ENCODE measurements around the gene TYW1B.
"Not testable (repeated sequence)": the region's sequence is repeated elsewhere in the genome, so short reads cannot be mapped to it uniquely, and the experiment has no call there.

TYW1B gene

DNA sequence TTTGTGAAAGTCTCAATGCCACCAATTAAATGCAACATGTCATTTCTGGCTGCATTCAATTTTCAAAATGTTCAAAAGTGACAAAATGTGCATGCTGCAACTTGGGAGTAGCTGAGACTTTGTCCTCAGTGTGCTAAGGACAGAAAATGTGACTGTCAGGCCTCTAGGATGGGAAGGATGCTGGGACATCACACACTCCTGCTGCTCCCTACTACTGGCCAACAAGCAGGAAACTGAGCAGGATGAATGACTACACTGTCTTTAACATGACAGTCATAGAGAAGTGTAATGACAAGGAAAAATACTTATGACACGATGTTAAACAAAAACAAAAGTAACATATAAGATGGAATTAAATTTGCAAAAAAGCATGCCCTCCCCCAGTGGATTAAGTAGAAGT, 138.7 kb downstream of the TYW1B start:
- not testable (repeated sequence) for H3K27ac ChIP-seq; H2AFZ ChIP-seq (ENCODE audit: low read depth); H3K79me2 ChIP-seq (ENCODE audit: insufficient read depth, low read depth); H3K4me1 ChIP-seq (ENCODE audit: low read depth, poor library complexity, severe bottlenecking); H3K9ac ChIP-seq; H3K4me3 ChIP-seq (IDR thresholded peaks at IDR 0.05; ENCODE audit: insufficient read depth, low read depth, low read length); H4K20me1 ChIP-seq (ENCODE audit: insufficient read depth); H3K27me3 ChIP-seq (ENCODE audit: insufficient read depth, low read depth); H3K36me3 ChIP-seq (ENCODE audit: insufficient read depth); H3K4me2 ChIP-seq

DNA sequence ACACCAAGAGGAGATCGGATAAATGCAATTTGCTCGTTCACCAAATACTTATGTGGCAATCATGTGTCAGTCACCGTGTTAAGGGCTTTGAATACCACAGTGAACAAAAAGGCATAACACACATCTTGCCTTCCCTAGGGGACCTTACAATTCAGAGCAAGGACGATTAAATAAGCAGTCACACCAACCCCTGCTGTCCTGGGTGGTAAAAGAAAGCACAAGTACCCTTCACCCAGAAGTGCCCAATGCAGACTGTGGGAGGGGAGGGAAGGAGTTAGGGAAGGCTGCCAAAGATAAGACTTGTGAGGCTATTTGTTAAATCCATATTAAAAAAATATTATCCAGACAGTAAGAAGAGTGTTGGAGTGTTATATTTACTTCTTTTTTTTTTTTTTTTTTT, 146.8 kb downstream of the TYW1B start:
- H3K36me3 ChIP-seq (ENCODE audit: insufficient read depth); H3K79me2 ChIP-seq (ENCODE audit: insufficient read depth, low read depth); H3K27ac ChIP-seq; H2AFZ ChIP-seq (ENCODE audit: low read depth); H4K20me1 ChIP-seq (ENCODE audit: insufficient read depth); H3K27me3 ChIP-seq (ENCODE audit: insufficient read depth, low read depth); H3K9ac ChIP-seq; H3K4me2 ChIP-seq; H3K4me3 ChIP-seq (IDR thresholded peaks at IDR 0.05; ENCODE audit: insufficient read depth, low read depth, low read length): not testable (repeated sequence)
- H3K4me1 ChIP-seq (ENCODE audit: low read depth, poor library complexity, severe bottlenecking): peaks cover 27% of the 10 kb centered on the region

DNA sequence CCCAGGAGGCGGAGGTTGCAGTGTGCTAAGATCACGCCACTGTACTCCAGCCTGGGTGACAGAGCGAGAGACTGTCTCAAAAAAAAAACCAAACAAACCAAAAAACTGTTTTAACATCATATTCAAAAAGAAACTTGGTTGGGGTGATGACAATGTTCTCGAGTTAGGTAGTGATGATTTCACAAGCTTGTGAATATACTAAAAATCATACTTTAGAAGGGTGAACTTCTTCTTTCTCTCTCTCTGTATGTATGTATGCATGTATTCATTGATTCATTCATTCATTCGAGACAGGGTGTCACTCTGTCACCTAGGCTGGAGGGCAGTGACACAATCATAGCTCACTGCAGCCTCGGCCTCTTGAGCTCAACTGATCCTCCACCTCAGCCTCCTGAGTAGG, 151.1 kb downstream of the TYW1B start:
- not testable (repeated sequence) for H3K36me3 ChIP-seq (ENCODE audit: insufficient read depth); H3K27me3 ChIP-seq (ENCODE audit: insufficient read depth, low read depth); H3K27ac ChIP-seq

DNA sequence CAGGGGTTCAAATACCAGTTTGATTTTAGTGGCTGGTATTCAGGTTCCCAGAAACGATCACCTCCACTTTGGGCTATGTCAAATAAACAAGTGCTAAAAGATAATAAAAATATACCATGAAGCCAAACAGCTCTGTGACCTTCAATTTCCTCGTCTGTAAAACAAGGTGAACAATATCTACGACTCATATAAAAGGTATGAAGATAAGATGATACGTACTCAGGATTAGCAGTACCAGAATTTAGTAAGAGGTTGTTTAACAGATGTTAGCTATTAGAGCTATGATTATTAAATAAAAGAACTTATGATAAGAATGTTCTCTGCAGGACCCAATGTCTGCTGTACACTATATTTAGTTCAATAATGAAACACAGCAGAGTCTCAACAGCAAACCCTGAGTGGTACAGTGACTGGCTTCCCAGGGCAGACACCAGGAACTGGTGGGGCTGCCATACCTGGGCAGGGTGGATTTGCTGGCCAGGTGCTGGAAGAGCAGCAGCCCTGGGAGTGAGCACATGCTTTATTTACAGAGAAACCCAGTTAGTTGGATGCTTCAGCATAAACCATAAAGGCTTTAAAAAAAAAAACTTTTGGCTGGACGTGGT, 151.8 kb downstream of the TYW1B start:
- H3K36me3 ChIP-seq (ENCODE audit: insufficient read depth); H3K27ac ChIP-seq; H3K9ac ChIP-seq; H3K4me2 ChIP-seq; H3K79me2 ChIP-seq (ENCODE audit: insufficient read depth, low read depth); H3K4me3 ChIP-seq (IDR thresholded peaks at IDR 0.05; ENCODE audit: insufficient read depth, low read depth, low read length); H3K4me1 ChIP-seq (ENCODE audit: low read depth, poor library complexity, severe bottlenecking); H3K27me3 ChIP-seq (ENCODE audit: insufficient read depth, low read depth); H4K20me1 ChIP-seq (ENCODE audit: insufficient read depth); H2AFZ ChIP-seq (ENCODE audit: low read depth): not testable (repeated sequence)

More for the DNA sequence above, 151.1 kb downstream of the TYW1B start:
- not testable (repeated sequence) for H3K4me2 ChIP-seq; H3K79me2 ChIP-seq (ENCODE audit: insufficient read depth, low read depth); H4K20me1 ChIP-seq (ENCODE audit: insufficient read depth); H3K4me3 ChIP-seq (IDR thresholded peaks at IDR 0.05; ENCODE audit: insufficient read depth, low read depth, low read length); H3K9ac ChIP-seq; H3K4me1 ChIP-seq (ENCODE audit: low read depth, poor library complexity, severe bottlenecking); H2AFZ ChIP-seq (ENCODE audit: low read depth)

DNA sequence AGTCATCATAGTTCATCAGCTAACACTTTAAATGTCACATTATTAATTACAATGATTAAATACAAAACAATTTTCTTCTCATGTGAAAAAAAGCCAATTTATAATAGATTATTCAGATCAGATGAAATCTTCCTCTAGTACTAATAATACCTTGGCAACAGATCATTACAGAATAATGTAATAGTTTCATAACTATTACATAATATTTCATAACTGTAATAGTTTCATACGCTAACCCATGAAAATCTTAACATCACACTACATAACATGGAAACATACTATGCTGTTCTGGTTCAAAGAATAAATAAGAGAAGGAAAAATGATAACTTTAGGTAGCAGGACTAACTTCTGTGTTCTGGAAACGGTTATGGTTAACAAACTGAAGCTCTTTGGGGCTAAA, 152.3 kb downstream of the TYW1B start:
- H3K36me3 ChIP-seq (ENCODE audit: insufficient read depth); H3K9ac ChIP-seq; H4K20me1 ChIP-seq (ENCODE audit: insufficient read depth); H3K79me2 ChIP-seq (ENCODE audit: insufficient read depth, low read depth); H3K27me3 ChIP-seq (ENCODE audit: insufficient read depth, low read depth); H2AFZ ChIP-seq (ENCODE audit: low read depth); H3K27ac ChIP-seq; H3K4me1 ChIP-seq (ENCODE audit: low read depth, poor library complexity, severe bottlenecking); H3K4me3 ChIP-seq (IDR thresholded peaks at IDR 0.05; ENCODE audit: insufficient read depth, low read depth, low read length); H3K4me2 ChIP-seq: not testable (repeated sequence)

DNA sequence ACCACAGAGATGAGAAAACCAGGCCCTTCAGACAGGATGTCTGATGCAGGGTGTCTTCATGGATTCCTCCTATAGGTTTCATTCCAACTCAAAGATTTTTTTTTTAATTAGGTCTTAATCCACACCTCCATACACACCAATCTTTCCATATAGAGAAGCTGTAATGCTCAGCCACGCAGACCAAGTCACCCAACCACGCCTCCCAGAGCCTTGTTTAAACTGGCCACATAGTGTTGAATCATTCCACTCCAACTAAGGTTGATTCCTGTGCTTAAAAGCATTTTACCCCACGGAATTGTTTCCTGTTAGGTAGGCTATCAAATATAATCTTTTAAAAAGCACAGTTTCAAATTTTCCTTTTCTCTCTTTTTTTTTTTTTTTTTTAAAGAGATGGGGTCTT, 153.6 kb downstream of the TYW1B start:
- Histone ChIP-seq H3K36me3 (ENCODE audit: insufficient read depth) (no peaks in the 10 kb centered on the region), H3K4me3 (IDR thresholded peaks at IDR 0.05; ENCODE audit: insufficient read depth, low read depth, low read length) (no peak overlapping the region), H4K20me1 (ENCODE audit: insufficient read depth) (no peaks in the 10 kb centered on the region), H3K79me2 (ENCODE audit: insufficient read depth, low read depth) (no peaks in the 10 kb centered on the region), H3K4me1 (ENCODE audit: low read depth, poor library complexity, severe bottlenecking) (no peaks in the 10 kb centered on the region), H3K9ac (no peak overlapping the region), H3K27me3 (ENCODE audit: insufficient read depth, low read depth) (no peaks in the 10 kb centered on the region), H3K4me2 (no peak overlapping the region), H2AFZ (ENCODE audit: low read depth) (no peak overlapping the region), H3K27ac (no peak overlapping the region)
- TF ChIP-seq, protein P1, sequence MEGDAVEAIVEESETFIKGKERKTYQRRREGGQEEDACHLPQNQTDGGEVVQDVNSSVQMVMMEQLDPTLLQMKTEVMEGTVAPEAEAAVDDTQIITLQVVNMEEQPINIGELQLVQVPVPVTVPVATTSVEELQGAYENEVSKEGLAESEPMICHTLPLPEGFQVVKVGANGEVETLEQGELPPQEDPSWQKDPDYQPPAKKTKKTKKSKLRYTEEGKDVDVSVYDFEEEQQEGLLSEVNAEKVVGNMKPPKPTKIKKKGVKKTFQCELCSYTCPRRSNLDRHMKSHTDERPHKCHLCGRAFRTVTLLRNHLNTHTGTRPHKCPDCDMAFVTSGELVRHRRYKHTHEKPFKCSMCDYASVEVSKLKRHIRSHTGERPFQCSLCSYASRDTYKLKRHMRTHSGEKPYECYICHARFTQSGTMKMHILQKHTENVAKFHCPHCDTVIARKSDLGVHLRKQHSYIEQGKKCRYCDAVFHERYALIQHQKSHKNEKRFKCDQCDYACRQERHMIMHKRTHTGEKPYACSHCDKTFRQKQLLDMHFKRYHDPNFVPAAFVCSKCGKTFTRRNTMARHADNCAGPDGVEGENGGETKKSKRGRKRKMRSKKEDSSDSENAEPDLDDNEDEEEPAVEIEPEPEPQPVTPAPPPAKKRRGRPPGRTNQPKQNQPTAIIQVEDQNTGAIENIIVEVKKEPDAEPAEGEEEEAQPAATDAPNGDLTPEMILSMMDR (conservative IDR thresholded peaks at IDR 0.05; ENCODE audit: low read depth, low read length): no peak

DNA sequence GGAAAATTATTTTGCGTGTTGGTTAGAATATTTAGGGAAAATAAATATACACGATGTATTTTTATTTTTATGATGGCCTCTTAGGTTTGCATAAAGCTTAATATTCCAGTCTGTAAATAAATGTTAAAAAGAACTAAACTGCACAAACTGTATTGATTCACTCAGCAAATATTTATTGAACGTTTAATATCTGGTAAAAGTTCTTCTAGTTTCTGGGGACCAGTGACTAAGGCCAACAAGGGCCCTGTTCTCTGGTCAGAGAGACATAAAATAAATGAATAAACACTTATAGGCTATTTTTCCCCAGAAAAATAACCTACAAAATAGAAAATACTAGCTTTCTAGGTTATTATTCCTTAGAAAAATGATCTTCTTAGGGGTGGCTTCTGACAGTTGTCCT, 157.2 kb downstream of the TYW1B start:
- H2AFZ ChIP-seq (ENCODE audit: low read depth): not testable (repeated sequence)

DNA sequence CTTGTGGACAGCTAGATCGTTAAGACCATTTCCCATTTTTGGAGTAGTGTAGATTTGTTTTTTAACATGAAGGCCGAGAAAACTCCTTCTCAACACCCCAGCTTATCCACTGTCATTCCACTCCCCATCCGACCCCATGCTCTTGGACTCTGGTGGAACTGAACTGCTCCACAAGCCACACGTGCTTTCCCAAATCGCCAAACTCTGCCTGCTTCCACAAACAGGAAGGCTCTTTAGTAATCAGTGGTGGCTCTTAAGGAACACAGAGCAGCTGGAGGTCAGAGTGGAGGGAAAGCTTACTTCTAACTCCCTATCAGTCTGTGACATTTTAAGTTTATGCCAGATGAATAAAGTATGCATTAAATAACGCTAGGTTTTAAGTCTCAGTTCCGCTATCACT, 159.6 kb downstream of the TYW1B start:
- H3K4me2 ChIP-seq; H4K20me1 ChIP-seq (ENCODE audit: insufficient read depth); H3K27ac ChIP-seq; H3K36me3 ChIP-seq (ENCODE audit: insufficient read depth); H3K4me1 ChIP-seq (ENCODE audit: low read depth, poor library complexity, severe bottlenecking); H2AFZ ChIP-seq (ENCODE audit: low read depth); H3K27me3 ChIP-seq (ENCODE audit: insufficient read depth, low read depth); H3K4me3 ChIP-seq (IDR thresholded peaks at IDR 0.05; ENCODE audit: insufficient read depth, low read depth, low read length); H3K9ac ChIP-seq; H3K79me2 ChIP-seq (ENCODE audit: insufficient read depth, low read depth): not testable (repeated sequence)

More for the DNA sequence above, 157.2 kb downstream of the TYW1B start:
- not testable (repeated sequence) for H3K36me3 ChIP-seq (ENCODE audit: insufficient read depth); H3K27ac ChIP-seq; H4K20me1 ChIP-seq (ENCODE audit: insufficient read depth); H3K27me3 ChIP-seq (ENCODE audit: insufficient read depth, low read depth); H3K4me3 ChIP-seq (IDR thresholded peaks at IDR 0.05; ENCODE audit: insufficient read depth, low read depth, low read length); H3K4me1 ChIP-seq (ENCODE audit: low read depth, poor library complexity, severe bottlenecking); H3K79me2 ChIP-seq (ENCODE audit: insufficient read depth, low read depth); H3K9ac ChIP-seq; H3K4me2 ChIP-seq

DNA sequence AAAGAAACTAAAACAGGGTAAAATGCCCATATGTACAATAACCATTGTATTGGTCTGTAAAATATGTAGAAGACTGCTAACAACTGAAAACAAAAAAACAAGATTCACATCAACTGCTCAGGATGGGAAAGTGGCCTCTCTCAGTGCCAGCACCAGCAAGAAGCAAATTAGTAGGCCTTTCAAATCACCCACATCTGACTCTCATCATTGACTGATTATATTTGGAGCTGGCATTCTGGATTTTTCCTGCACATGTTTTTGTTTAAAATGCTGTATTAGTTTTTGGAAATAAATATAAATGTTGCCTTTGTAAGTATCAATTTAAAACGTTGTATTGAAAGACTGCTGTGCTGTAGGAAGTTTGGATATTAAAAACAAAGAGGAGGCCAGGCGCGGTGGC, 161.0 kb downstream of the TYW1B start:
- not testable (repeated sequence) for H3K4me2 ChIP-seq; H3K27ac ChIP-seq; H4K20me1 ChIP-seq (ENCODE audit: insufficient read depth); H3K4me1 ChIP-seq (ENCODE audit: low read depth, poor library complexity, severe bottlenecking); H3K36me3 ChIP-seq (ENCODE audit: insufficient read depth); H2AFZ ChIP-seq (ENCODE audit: low read depth); H3K4me3 ChIP-seq (IDR thresholded peaks at IDR 0.05; ENCODE audit: insufficient read depth, low read depth, low read length); H3K79me2 ChIP-seq (ENCODE audit: insufficient read depth, low read depth); H3K27me3 ChIP-seq (ENCODE audit: insufficient read depth, low read depth); H3K9ac ChIP-seq

DNA sequence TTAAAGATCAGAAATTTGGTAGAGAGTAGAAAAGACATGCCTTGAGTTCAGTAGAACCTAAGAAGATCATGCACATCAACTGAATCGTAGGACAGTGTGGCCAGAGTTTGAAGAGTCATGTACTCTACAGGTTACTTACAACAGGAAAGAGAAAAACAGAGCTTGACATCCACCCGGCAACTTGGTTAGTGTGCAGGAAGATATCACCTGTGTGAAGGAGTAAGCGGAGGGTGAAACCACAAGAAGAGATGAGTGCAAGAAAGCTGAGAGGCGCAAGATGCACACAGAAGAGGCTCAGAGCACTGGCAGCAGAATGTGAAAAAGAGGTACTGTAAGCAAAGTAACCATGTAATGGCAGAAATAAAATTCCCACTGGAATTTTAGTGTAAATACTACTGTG, 179.4 kb downstream of the TYW1B start:
- not testable (repeated sequence) for H3K27ac ChIP-seq; H3K9ac ChIP-seq; H3K4me2 ChIP-seq; H3K27me3 ChIP-seq (ENCODE audit: insufficient read depth, low read depth); H3K4me3 ChIP-seq (IDR thresholded peaks at IDR 0.05; ENCODE audit: insufficient read depth, low read depth, low read length); H3K36me3 ChIP-seq (ENCODE audit: insufficient read depth); H2AFZ ChIP-seq (ENCODE audit: low read depth); H3K79me2 ChIP-seq (ENCODE audit: insufficient read depth, low read depth); H4K20me1 ChIP-seq (ENCODE audit: insufficient read depth); H3K4me1 ChIP-seq (ENCODE audit: low read depth, poor library complexity, severe bottlenecking)
